ENCODE measurements around the gene SMPDL3A. TPM values are rescaled to one million over a fixed set of nuclear protein-coding genes. Genes with fewer than 3 reads are reported as not detected.

Gene SMPDL3A
- total and polyA plus RNA-seq, 9 of the 15 experiments (the other 6 are each of a cell fraction or from before 2014, with no cell fraction given) = 0.14 to 0.91 (median 0.54) TPM

DNA sequence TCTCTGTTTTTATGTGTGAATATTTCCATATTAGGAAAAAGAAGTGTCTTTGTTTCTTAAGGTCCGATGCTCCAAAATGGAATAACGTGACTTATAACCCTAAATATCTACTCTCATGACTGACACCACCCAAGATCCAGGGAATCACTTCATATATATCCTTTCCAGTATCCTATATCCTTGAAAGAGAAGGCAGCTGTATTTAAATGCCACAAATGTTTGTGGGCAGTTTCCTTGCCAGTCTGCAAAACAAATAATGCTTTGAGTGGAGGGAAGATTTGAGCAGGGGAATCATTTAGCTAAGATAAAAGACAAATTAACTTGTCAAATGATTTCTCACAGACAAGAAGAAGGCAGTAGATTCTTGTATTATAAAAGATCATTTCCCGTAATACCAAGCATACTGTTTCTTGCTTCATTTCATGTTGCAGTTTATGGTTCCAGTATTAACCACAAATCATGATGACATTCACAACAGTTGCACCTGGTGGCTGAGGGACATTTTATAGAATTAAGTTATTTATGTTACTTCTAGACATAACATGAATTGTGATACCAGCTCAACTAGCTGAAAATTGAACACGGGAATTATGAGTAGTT lies 39.5 kb upstream of the SMPDL3A start:
- H3K4me3 ChIP-seq = no peak overlapping the region
- H3K79me2 ChIP-seq (ENCODE audit: control insufficient read depth, insufficient read depth, low read length) = no peaks in the 10 kb centered on the region
- POLR2A ChIA-PET = no interaction called here
- intact Hi-C loops (cut with micrococcal nuclease) = no loop called here
- in situ Hi-C loops (cut with MboI) = loop anchor here (10.0 to 25.0 kb wide), 2 partner anchors 85 to 563 kb away; no protein-coding TSS in a partner anchor
- H3K27me3 ChIP-seq (ENCODE audit: control insufficient read depth in 2 of 2, insufficient read depth in 2 of 2, low read length in 2 of 2) = no peaks in the 10 kb centered on the region
- FAIRE-seq (no peak), ATAC-seq (no peak), DNase-seq (ENCODE audit: extremely low read depth in 1 of 4, low spot score in 3 of 4) (no peak)
- H3K27ac ChIP-seq (ENCODE audit: extremely low read depth, low read depth, low read length) = no peak overlapping the region
- no peak overlapping the region for H3K9ac ChIP-seq (ENCODE audit: insufficient read depth in 1 of 2, low read depth in 2 of 2, low read length in 2 of 2)
- no peak overlapping the region for H2AFZ ChIP-seq (ENCODE audit: low read depth, low read length)
- WGBS (ENCODE audit: insufficient coverage, low coverage, missing lambda C conversion rate) = 12% methylated on average over 4 of the region's 4 CpGs
- H3K9me3 ChIP-seq (replicated peaks; ENCODE audit: control insufficient read depth, insufficient read depth, low read depth, low read length) = no peaks in the 10 kb centered on the region
- no peaks in the 10 kb centered on the region for H3K4me1 ChIP-seq (replicated peaks in 1 of 2; ENCODE audit: control insufficient read depth in 2 of 2, insufficient read depth in 2 of 2, low read length in 2 of 2)
- H3K36me3 ChIP-seq (ENCODE audit: control insufficient read depth, insufficient read depth, low read length) = no peaks in the 10 kb centered on the region
- CTCF ChIA-PET (ENCODE audit: low intra/inter-chr PET ratio) = no interaction called here
- H3K9me1 ChIP-seq (ENCODE audit: control insufficient read depth, insufficient read depth, low read length) = no peaks in the 10 kb centered on the region
- no TSS peak for BruUV-seq (replicated peaks)
- no peak overlapping the region for H3K4me2 ChIP-seq (ENCODE audit: insufficient read depth, low read length)
- no peaks in the 10 kb centered on the region for H4K20me1 ChIP-seq (replicated peaks; ENCODE audit: control insufficient read depth, insufficient read depth, low read length)
- no peak for TF ChIP-seq RREB1 (CRISPR knock-in tag; IDR thresholded peaks at IDR 0.05)
- TF ChIP-seq SAFB (IDR thresholded peaks at IDR 0.05; ENCODE audit: borderline replicate concordance, low read depth, low read length) = no peak
- TF ChIP-seq, protein P1, sequence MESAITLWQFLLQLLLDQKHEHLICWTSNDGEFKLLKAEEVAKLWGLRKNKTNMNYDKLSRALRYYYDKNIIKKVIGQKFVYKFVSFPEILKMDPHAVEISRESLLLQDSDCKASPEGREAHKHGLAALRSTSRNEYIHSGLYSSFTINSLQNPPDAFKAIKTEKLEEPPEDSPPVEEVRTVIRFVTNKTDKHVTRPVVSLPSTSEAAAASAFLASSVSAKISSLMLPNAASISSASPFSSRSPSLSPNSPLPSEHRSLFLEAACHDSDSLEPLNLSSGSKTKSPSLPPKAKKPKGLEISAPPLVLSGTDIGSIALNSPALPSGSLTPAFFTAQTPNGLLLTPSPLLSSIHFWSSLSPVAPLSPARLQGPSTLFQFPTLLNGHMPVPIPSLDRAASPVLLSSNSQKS (CRISPR knock-in tag; IDR thresholded peaks at IDR 0.05) = no peak
- TF ChIP-seq GATA2 (CRISPR knock-in tag; IDR thresholded peaks at IDR 0.05) = no peak
- no peak for TF ChIP-seq HMG20A (CRISPR knock-in tag; conservative IDR thresholded peaks at IDR 0.05)
- TF ChIP-seq E2F4 (CRISPR knock-in tag; IDR thresholded peaks at IDR 0.05; ENCODE audit: low read depth) = no peak
- TF ChIP-seq ZMIZ1 (IDR thresholded peaks at IDR 0.05; ENCODE audit: low read depth in 2 of 2, low read length in 2 of 2) = no peak
- TF ChIP-seq ZNF766 (CRISPR knock-in tag; conservative IDR thresholded peaks at IDR 0.05) = no peak
- TF ChIP-seq, protein P2, sequence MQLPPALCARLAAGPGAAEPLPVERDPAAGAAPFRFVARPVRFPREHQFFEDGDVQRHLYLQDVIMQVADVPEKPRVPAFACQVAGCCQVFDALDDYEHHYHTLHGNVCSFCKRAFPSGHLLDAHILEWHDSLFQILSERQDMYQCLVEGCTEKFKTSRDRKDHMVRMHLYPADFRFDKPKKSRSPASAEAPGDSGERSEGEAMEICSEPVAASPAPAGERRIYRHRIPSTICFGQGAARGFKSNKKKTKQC (CRISPR knock-in tag; IDR thresholded peaks at IDR 0.05) = no peak
